Neural progenitor cell (in vitro differentiated cells): Measurements from ENCODE around the gene TMPRSS6. TPM values are rescaled to one million over a fixed set of nuclear protein-coding genes. Genes with fewer than 3 reads are reported as not detected.
A peak's percentile ranks its signal among the peaks of the same experiment; 100 is the strongest.

Source experiments
- DNase-seq: peaks from one replicate; pipeline ENCODE4 v3.0.0-alpha.2; 2016; ENCODE audit warnings: low spot score
- H2AFZ ChIP-seq: fragments of 200-600 bp; sonication (generic); replicated peaks from 2 replicates; pipeline ENCODE4 v1.6.1; 2016; ENCODE audit warnings: antibody characterized with exemption
- H3F3A ChIP-seq: fragments of 200-600 bp; sonication (generic); 2 replicates; pipeline ENCODE4 v1.6.1; 2016; ENCODE audit warnings: antibody characterized with exemption, low read depth
- H3K27ac ChIP-seq: fragments of 200-600 bp; sonication (generic); 2 replicates; pipeline ENCODE4 v1.5.1; 2016; ENCODE audit warnings: mild to moderate bottlenecking
- H3K27me3 ChIP-seq: fragments of 200-600 bp; sonication (generic); 2 replicates; pipeline ENCODE4 v1.6.1; 2016; ENCODE audit warnings: mild to moderate bottlenecking, moderate library complexity
- H3K36me3 ChIP-seq: fragments of 200-600 bp; sonication (generic); 2 replicates; pipeline ENCODE4 v1.5.1; 2016
- H3K4me1 ChIP-seq: fragments of 200-600 bp; sonication (generic); 2 replicates; pipeline ENCODE4 v1.6.1; 2016; ENCODE audit warnings: mixed run types
- H3K4me2 ChIP-seq: fragments of 200-600 bp; sonication (generic); 2 replicates; pipeline ENCODE4 v1.6.1; 2016
- H3K4me3 ChIP-seq: fragments of 200-600 bp; sonication (generic); 2 replicates; pipeline ENCODE4 v1.5.1; 2016
- H3K79me2 ChIP-seq: fragments of 200-600 bp; sonication (generic); 2 replicates; pipeline ENCODE4 v1.6.1; 2016; ENCODE audit warnings: low read depth
- H3K9ac ChIP-seq: fragments of 200-600 bp; sonication (generic); 2 replicates; pipeline ENCODE4 v1.6.1; 2016
- H3K9me3 ChIP-seq: fragments of 200-600 bp; sonication (generic); 2 replicates; pipeline ENCODE4 v1.5.1; 2016; ENCODE audit warnings: low read depth
- H4K20me1 ChIP-seq: fragments of 200-600 bp; sonication (generic); 2 replicates; pipeline ENCODE4 v1.6.1; 2016; ENCODE audit warnings: low read depth
- H3K27ac Mint-ChIP-seq: 3 replicates; pipeline ENCODE4 v1.8.0; 2021; ENCODE audit warnings: mixed read lengths
- H3K27me3 Mint-ChIP-seq: 2 replicates; pipeline ENCODE4 v1.8.0; 2022; ENCODE audit warnings: low read depth, mild to moderate bottlenecking, inconsistent platforms, moderate library complexity, mixed read lengths; ENCODE audit not compliant: insufficient read depth
- H3K36me3 Mint-ChIP-seq: 3 replicates; pipeline ENCODE4 v1.8.0; 2021; ENCODE audit warnings: mixed read lengths
- H3K4me1 Mint-ChIP-seq: 3 replicates; pipeline ENCODE4 v1.8.0; 2021; ENCODE audit warnings: mixed read lengths
- H3K4me3 Mint-ChIP-seq: 3 replicates; pipeline ENCODE4 v1.8.0; 2021; ENCODE audit warnings: mild to moderate bottlenecking, moderate library complexity, mixed read lengths
- H3K9me3 Mint-ChIP-seq: 3 replicates; pipeline ENCODE4 v1.8.0; 2020; ENCODE audit warnings: mixed read lengths
- CTCF ChIP-seq: fragments of 200-600 bp; sonication (generic); IDR thresholded peaks from 2 replicates; pipeline ENCODE4 v1.5.1; 2017; ENCODE audit warnings: antibody characterized with exemption, mild to moderate bottlenecking
- EZH2 ChIP-seq: fragments of 200-600 bp; sonication (generic); IDR thresholded peaks from 2 replicates; pipeline ENCODE4 v1.6.1; 2017; ENCODE audit warnings: antibody characterized with exemption, mild to moderate bottlenecking, moderate library complexity
- EZH2phosphoT487 ChIP-seq: fragments of 200-600 bp; sonication (generic); IDR thresholded peaks from 2 replicates; pipeline ENCODE4 v1.6.1; 2017; ENCODE audit warnings: antibody characterized with exemption
- total RNA-seq: library from RNA; depleted of rRNA; stranded (reverse); fragments of >200 nt; gene quantifications from 2 replicates; pipeline ENCODE4 v1.2.3, GENCODE V29; 2015; ENCODE audit warnings: low replicate concordance

The TMPRSS6 gene
- total RNA-seq, 1 donor from 2014 or later = not detected

- Histone ChIP-seq H3K4me3 (no peak overlapping the region), H3K27ac (no peak overlapping the region), H3K9ac (no peak overlapping the region), H3K4me2 (no peak overlapping the region), H3K4me1 (no peaks in the 10 kb centered on the region), H3K79me2 (no peaks in the 10 kb centered on the region), H3K36me3 (no peaks in the 10 kb centered on the region), H3K9me3 (no peaks in the 10 kb centered on the region), H3F3A (no peaks in the 10 kb centered on the region), H3K27me3 (no peaks in the 10 kb centered on the region), H2AFZ (no peak overlapping the region), H4K20me1 (no peaks in the 10 kb centered on the region)
- Mint-ChIP-seq H3K9me3 (no peaks in the 10 kb centered on the region), H3K4me3 (no peak overlapping the region), H3K4me1 (peaks cover 15% of the 10 kb centered on the region), H3K27ac (no peak overlapping the region), H3K27me3 (peaks cover 4% of the 10 kb centered on the region), H3K36me3 (no peaks in the 10 kb centered on the region)
- no peak for TF ChIP-seq EZH2phosphoT487
- TF ChIP-seq CTCF = no peak
- TF ChIP-seq EZH2 = no peak
- no peak for DNase-seq
Observed at GRCh38 chr22:37139762-37140161, 30.2 kb upstream of the TMPRSS6 start.

DNA sequence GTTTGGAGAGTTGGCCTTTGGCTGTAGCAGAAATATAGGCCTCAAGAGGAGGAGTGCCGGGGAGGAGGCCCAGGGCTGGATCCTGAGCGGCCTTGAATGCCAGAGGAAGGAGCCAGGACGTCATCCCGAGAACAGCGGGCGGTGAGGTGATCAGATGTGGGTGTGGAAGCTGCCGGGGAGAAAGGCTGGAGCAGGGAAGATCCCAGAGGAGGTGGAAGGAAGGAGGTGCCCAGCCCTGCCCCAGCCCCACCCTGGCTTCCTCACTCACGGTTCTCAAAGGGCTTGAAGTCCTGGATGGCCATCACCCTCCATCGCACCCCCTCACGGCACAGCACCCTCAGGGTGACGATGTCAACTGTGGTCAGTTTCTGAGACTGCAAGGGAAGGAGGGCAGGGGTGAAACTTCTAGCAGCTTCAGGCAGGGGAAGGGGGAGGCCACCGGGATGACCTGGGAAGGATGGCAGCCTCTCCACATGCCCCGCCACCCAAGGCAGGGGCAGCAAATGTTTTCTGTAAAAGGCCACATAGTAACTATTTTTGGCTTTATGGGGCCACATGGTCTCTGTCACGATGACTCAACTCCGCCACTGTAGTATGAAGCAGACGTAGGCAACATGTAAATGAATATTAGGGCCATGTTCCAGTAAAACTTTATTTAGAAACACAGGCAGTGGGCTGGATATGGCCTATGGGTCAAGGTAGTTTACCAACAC lies 29.5 kb upstream of the TMPRSS6 start:
- no peak overlapping the region for H2AFZ ChIP-seq
- H3K9ac ChIP-seq = no peak overlapping the region
- no peaks in the 10 kb centered on the region for H3K4me1 ChIP-seq
- TF ChIP-seq EZH2phosphoT487 (no peak), EZH2 (no peak), CTCF (no peak)
- Mint-ChIP-seq H3K36me3 (no peaks in the 10 kb centered on the region), H3K9me3 (no peaks in the 10 kb centered on the region), H3K4me3 (no peak overlapping the region), H3K27me3 (peaks cover 4% of the 10 kb centered on the region), H3K4me1 (peaks cover 13% of the 10 kb centered on the region), H3K27ac (peak overlapping the region; percentile 68)
- no peaks in the 10 kb centered on the region for H3K9me3 ChIP-seq
- no peaks in the 10 kb centered on the region for H3F3A ChIP-seq
- no peak overlapping the region for H3K4me2 ChIP-seq
- DNase-seq = no peak
- no peak overlapping the region for H3K4me3 ChIP-seq
- no peaks in the 10 kb centered on the region for H3K27me3 ChIP-seq
- H3K36me3 ChIP-seq = no peaks in the 10 kb centered on the region
- no peaks in the 10 kb centered on the region for H3K79me2 ChIP-seq
- H3K27ac ChIP-seq = no peak overlapping the region
- H4K20me1 ChIP-seq = no peaks in the 10 kb centered on the region

DNA sequence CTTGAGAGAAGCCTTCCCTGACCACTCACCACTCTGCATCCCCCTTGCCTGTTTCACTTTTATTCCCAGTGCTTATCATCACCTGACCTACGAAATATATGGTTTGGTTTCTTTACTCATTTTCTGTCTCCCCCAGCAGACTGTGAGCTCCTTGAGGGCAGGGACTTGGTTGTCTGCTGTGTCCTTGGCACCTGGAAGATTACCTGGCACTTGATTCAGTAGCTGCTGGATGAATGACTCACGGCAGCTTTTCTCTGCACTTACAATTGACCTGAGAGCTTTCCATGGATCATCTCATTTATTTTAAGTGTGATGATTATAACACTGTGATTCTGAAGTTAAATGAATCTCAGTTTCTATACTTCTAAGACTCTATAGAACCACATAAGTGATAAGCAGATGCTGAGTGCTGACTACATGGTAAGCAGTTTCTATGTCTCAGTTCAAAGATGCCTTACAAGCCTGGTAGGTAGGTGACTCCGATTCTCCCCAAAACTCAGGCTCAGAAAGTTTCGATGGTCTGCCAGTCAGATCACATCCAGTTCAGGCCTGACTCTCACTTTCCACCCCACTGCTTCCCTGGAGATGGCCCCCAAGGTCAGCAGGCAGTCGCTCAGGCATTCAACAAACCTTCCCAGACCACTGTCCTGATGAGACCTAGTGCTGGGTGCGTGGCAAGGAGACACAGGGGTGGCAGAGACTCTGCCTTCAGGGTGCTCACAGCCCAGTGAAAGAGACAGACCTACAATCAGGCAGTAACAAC lies 28.6 kb upstream of the TMPRSS6 start:
- H3K4me3 ChIP-seq = no peak overlapping the region
- H3F3A ChIP-seq = no peaks in the 10 kb centered on the region
- H3K9me3 Mint-ChIP-seq = no peaks in the 10 kb centered on the region
- H2AFZ ChIP-seq = no peak overlapping the region
- no peaks in the 10 kb centered on the region for H3K4me1 ChIP-seq
- no peak for TF ChIP-seq EZH2
- TF ChIP-seq CTCF = no peak
- TF ChIP-seq EZH2phosphoT487 = no peak
- no peak for DNase-seq
- H3K9me3 ChIP-seq = no peaks in the 10 kb centered on the region
- H3K4me2 ChIP-seq = no peak overlapping the region
- no peaks in the 10 kb centered on the region for H3K79me2 ChIP-seq
- H3K27me3 ChIP-seq = no peaks in the 10 kb centered on the region
- H3K27me3 Mint-ChIP-seq = peaks cover 3% of the 10 kb centered on the region
- no peaks in the 10 kb centered on the region for H3K36me3 ChIP-seq
- H3K36me3 Mint-ChIP-seq = no peaks in the 10 kb centered on the region
- H3K27ac ChIP-seq = no peak overlapping the region
- H3K4me3 Mint-ChIP-seq = no peak overlapping the region
- no peaks in the 10 kb centered on the region for H4K20me1 ChIP-seq
- H3K27ac Mint-ChIP-seq = peak overlapping the region; percentile 42
- no peak overlapping the region for H3K9ac ChIP-seq
- H3K4me1 Mint-ChIP-seq = peaks cover 7% of the 10 kb centered on the region
